Parathyroid adenoma (tissue), 2 donors: Measurements from ENCODE around the gene POLD3.

Experiments used
- H2AFZ ChIP-seq: fragments of 300-600 bp; sonication (generic); one replicate; pipeline ENCODE4 v1.7.0; 2017; ENCODE audit warnings: antibody characterized with exemption, mild to moderate bottlenecking
- H3K27ac ChIP-seq: fragments of 300-600 bp; sonication (generic); one replicate; pipeline ENCODE4 v1.7.0; 2017
- H3K27me3 ChIP-seq: fragments of 300-600 bp; sonication (generic); one replicate; pipeline ENCODE4 v1.7.0; 2017; ENCODE audit warnings: low read length; ENCODE audit not compliant: control insufficient read depth, insufficient read depth
- H3K36me3 ChIP-seq: fragments of 300-600 bp; sonication (generic); one replicate; pipeline ENCODE4 v1.7.0; 2017; ENCODE audit warnings: low read length; ENCODE audit not compliant: control insufficient read depth, insufficient read depth
- H3K4me1 ChIP-seq: fragments of 300-600 bp; sonication (generic); one replicate; pipeline ENCODE4 v1.7.0; 2017; ENCODE audit warnings: control low read depth
- H3K4me2 ChIP-seq: fragments of 300-600 bp; sonication (generic); one replicate; pipeline ENCODE4 v1.7.0; 2017; ENCODE audit warnings: low read length
- H3K4me3 ChIP-seq: fragments of 300-600 bp; sonication (generic); one replicate; pipeline ENCODE4 v1.7.0; 2017; ENCODE audit warnings: low read depth, low read length
- H3K79me2 ChIP-seq: fragments of 300-600 bp; sonication (generic); one replicate; pipeline ENCODE4 v1.7.0; 2017; ENCODE audit warnings: control low read depth
- H3K9ac ChIP-seq: fragments of 300-600 bp; sonication (generic); one replicate; pipeline ENCODE4 v1.7.0; 2017; ENCODE audit warnings: mild to moderate bottlenecking
- H3K9me3 ChIP-seq: fragments of 300-600 bp; sonication (generic); one replicate; pipeline ENCODE4 v1.7.0; 2017; ENCODE audit warnings: low read length; ENCODE audit not compliant: control insufficient read depth
- TF ChIP-seq, protein P1 (sequence below): fragments of 300-600 bp; sonication (generic); IDR thresholded peaks from one replicate; pipeline ENCODE4 v1.7.0; 2017; ENCODE audit warnings: antibody characterized with exemption, mild to moderate bottlenecking
- donor health status: primary hyperparathyroidism.

The POLD3 gene

DNA sequence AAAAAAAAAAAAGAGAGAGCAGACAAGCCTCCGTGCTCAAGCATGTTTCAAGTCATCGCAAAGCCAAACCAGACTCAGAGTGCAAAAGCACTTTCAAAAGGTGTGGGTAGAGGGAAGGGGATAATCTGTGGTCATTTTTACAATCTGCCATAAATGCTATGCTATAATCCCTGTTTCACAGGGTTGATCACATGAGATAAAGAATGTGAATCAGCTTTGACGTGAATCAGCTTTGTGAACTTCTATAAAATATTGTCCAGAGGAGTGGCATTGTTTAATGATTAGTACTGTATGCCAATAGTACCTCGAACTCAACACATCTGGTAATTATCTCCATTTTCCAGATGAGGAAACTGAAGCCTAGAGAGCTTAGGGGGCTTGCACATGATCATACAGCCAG, 20.0 kb upstream of the POLD3 start:
- Histone ChIP-seq H3K27me3 (no peaks in the 10 kb centered on the region), H3K4me3 (no peak overlapping the region), H3K27ac (no peak overlapping the region), H3K79me2 (no peaks in the 10 kb centered on the region), H3K36me3 (no peaks in the 10 kb centered on the region), H3K4me1 (no peaks in the 10 kb centered on the region), H3K9me3 (no peaks in the 10 kb centered on the region), H2AFZ (no peak overlapping the region), H3K9ac (no peak overlapping the region), H3K4me2 (no peak overlapping the region)
- TF ChIP-seq, protein P1, sequence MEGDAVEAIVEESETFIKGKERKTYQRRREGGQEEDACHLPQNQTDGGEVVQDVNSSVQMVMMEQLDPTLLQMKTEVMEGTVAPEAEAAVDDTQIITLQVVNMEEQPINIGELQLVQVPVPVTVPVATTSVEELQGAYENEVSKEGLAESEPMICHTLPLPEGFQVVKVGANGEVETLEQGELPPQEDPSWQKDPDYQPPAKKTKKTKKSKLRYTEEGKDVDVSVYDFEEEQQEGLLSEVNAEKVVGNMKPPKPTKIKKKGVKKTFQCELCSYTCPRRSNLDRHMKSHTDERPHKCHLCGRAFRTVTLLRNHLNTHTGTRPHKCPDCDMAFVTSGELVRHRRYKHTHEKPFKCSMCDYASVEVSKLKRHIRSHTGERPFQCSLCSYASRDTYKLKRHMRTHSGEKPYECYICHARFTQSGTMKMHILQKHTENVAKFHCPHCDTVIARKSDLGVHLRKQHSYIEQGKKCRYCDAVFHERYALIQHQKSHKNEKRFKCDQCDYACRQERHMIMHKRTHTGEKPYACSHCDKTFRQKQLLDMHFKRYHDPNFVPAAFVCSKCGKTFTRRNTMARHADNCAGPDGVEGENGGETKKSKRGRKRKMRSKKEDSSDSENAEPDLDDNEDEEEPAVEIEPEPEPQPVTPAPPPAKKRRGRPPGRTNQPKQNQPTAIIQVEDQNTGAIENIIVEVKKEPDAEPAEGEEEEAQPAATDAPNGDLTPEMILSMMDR = no peak

DNA sequence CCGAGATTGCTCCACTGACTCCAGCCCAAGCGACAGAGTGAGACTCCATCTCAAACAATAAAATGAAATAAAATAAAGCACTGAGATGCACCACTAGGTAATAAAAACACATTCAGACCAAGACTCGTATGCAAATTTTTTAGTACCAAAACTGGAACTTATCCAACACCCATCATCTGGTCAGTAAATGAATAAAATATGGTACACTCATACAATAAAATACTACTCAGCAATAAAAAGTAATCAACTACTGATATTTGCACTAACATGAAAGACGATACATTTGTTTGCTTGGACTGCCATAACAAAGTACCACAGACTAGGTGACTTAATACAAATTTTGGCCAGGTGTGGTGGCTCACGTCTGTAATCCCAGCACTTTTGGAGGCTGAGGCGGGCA, 17.8 kb upstream of the POLD3 start:
- Histone ChIP-seq H3K79me2 (no peaks in the 10 kb centered on the region), H3K4me2 (no peak overlapping the region), H3K4me1 (no peaks in the 10 kb centered on the region), H3K9me3 (no peaks in the 10 kb centered on the region), H3K27ac (no peak overlapping the region), H3K9ac (no peak overlapping the region), H3K4me3 (no peak overlapping the region), H2AFZ (no peak overlapping the region), H3K27me3 (no peaks in the 10 kb centered on the region), H3K36me3 (no peaks in the 10 kb centered on the region)
- TF ChIP-seq, protein P1 = no peak

DNA sequence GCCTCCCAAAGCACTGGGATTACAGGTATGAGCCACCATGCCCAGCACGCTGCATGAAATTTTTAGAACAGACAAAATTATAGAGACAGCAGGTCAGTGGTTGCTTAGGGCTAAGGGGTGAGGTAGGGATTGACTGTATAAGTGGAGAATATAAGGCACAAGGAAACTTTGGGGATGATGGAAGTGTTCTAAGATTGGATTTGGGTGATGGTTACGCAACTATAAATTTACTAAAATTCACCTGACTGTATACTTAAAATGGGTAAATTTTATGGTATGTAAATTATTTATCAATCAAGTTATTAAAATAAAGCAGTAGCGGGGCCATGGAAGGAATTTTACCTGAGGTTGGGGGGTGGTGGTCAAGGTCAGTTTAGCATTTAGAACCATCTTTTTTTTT, 16.4 kb upstream of the POLD3 start:
- Histone ChIP-seq H3K4me2 (no peak overlapping the region), H3K27me3 (no peaks in the 10 kb centered on the region), H3K4me1 (no peaks in the 10 kb centered on the region), H2AFZ (no peak overlapping the region), H3K9me3 (no peaks in the 10 kb centered on the region), H3K79me2 (no peaks in the 10 kb centered on the region), H3K4me3 (no peak overlapping the region), H3K27ac (no peak overlapping the region), H3K9ac (no peak overlapping the region), H3K36me3 (no peaks in the 10 kb centered on the region)
- TF ChIP-seq, protein P1 = no peak

DNA sequence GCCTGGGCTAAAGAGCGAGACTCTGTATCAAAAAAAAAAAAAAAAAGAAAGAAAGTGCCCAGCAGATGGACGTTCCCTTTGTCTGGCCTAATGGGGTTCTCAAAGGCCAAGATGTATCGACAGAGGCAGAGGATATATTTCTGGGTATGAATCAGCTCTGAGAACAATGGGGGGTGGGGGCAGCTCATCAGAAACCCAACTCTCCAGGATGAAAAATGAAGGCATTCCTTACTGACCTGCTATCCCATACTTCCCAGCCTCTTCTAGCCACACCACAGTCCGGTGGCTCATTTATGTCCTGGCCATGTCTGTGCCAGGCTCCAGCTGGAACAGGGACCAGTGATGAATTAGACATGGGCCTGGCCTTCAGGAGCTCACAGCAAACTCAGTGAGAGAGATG, 15.2 kb upstream of the POLD3 start:
- H3K27me3 ChIP-seq = no peaks in the 10 kb centered on the region
- no peaks in the 10 kb centered on the region for H3K9me3 ChIP-seq
- H3K36me3 ChIP-seq = no peaks in the 10 kb centered on the region
- no peaks in the 10 kb centered on the region for H3K4me1 ChIP-seq
- TF ChIP-seq, protein P1 = no peak
- H2AFZ ChIP-seq = no peak overlapping the region
- no peak overlapping the region for H3K9ac ChIP-seq
- H3K79me2 ChIP-seq = no peaks in the 10 kb centered on the region
- no peak overlapping the region for H3K4me3 ChIP-seq
- no peak overlapping the region for H3K4me2 ChIP-seq
- H3K27ac ChIP-seq = no peak overlapping the region

DNA sequence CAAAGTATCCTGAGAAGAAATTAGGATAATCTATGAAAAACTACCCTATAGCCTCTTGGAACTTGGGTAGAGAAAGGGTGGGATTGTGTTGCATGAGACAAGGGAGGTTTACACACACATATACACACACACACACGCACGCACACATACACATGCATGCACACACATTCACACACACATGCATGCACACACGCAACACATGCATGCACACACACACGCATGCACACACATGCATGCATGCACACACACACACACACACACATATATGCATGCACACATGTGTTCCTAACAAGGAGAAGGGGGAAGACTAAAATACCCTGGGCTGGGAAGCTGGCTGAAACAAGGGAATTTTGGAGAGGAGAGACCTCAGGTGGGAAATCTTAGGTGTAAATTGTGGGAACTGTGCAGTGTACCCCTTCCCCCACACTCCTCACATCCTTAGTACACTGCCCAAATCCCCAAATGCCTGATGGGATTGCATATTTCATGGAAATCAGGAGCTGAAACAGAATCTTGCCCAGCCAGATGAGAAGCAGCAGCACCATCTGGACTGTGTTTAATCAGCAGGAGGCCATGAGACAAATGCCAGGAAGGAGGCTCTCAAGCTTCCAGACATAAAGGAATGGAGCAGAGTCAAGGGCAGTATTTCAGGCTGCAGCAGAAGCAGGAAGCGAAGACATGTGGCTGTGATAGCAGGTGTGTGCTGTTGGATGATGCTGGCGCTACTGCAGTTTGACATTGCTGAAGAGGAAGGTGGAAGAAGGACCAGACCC, 14.6 kb upstream of the POLD3 start:
- no peak overlapping the region for H3K4me3 ChIP-seq
- TF ChIP-seq, protein P1 = no peak
- H3K9me3 ChIP-seq = no peaks in the 10 kb centered on the region
- no peak overlapping the region for H3K27ac ChIP-seq
- no peak overlapping the region for H2AFZ ChIP-seq
- no peaks in the 10 kb centered on the region for H3K36me3 ChIP-seq
- no peaks in the 10 kb centered on the region for H3K79me2 ChIP-seq
- H3K4me1 ChIP-seq = no peaks in the 10 kb centered on the region
- no peak overlapping the region for H3K9ac ChIP-seq
- no peak overlapping the region for H3K4me2 ChIP-seq
- no peaks in the 10 kb centered on the region for H3K27me3 ChIP-seq
